GM12872 (cell line): Measurements from ENCODE around the gene NFATC4.

Experiments
- TF ChIP-seq, protein P1 (sequence below): IDR thresholded peaks from 3 replicates; pipeline ENCODE4 v1.5.1; 2011; ENCODE audit warnings: low read depth, mild to moderate bottlenecking, low read length, moderate library complexity; ENCODE audit not compliant: insufficient read depth

NFATC4 gene

DNA sequence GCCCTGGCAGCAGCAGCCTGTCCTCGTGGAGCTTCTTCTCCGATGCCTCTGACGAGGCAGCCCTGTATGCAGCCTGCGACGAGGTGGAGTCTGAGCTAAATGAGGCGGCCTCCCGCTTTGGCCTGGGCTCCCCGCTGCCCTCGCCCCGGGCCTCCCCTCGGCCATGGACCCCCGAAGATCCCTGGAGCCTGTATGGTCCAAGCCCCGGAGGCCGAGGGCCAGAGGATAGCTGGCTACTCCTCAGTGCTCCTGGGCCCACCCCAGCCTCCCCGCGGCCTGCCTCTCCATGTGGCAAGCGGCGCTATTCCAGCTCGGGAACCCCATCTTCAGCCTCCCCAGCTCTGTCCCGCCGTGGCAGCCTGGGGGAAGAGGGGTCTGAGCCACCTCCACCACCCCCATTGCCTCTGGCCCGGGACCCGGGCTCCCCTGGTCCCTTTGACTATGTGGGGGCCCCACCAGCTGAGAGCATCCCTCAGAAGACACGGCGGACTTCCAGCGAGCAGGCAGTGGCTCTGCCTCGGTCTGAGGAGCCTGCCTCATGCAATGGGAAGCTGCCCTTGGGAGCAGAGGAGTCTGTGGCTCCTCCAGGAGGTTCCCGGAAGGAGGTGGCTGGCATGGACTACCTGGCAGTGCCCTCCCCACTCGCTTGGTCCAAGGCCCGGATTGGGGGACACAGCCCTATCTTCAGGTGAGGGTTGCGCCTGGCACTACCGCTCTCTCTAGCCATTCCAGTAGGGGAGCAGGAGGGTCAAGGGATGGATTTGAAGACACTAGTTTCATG is 2.1 kb downstream of the NFATC4 start:
- TF ChIP-seq, protein P1, sequence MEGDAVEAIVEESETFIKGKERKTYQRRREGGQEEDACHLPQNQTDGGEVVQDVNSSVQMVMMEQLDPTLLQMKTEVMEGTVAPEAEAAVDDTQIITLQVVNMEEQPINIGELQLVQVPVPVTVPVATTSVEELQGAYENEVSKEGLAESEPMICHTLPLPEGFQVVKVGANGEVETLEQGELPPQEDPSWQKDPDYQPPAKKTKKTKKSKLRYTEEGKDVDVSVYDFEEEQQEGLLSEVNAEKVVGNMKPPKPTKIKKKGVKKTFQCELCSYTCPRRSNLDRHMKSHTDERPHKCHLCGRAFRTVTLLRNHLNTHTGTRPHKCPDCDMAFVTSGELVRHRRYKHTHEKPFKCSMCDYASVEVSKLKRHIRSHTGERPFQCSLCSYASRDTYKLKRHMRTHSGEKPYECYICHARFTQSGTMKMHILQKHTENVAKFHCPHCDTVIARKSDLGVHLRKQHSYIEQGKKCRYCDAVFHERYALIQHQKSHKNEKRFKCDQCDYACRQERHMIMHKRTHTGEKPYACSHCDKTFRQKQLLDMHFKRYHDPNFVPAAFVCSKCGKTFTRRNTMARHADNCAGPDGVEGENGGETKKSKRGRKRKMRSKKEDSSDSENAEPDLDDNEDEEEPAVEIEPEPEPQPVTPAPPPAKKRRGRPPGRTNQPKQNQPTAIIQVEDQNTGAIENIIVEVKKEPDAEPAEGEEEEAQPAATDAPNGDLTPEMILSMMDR, result no peak

DNA sequence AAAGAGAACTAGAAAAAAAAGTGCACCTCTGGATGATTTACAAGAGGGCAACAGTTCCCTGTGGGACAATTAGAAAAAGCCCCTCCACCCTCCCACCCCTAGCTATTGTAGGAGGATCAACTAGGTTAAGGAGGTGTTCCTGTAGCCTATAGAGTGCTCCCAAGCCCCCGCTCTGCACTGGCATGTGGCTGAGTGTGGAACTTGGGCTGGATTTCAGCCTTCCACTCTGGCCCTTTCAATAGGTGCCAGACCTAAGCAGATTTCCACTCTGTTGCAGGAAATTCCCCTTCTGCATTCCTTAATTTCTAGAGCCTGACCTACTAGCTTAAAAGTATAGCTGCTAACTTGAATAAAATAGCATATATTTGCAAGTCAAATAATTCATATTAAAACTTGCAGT is 2.8 kb downstream of the NFATC4 start:
- TF ChIP-seq, protein P1, result no peak

DNA sequence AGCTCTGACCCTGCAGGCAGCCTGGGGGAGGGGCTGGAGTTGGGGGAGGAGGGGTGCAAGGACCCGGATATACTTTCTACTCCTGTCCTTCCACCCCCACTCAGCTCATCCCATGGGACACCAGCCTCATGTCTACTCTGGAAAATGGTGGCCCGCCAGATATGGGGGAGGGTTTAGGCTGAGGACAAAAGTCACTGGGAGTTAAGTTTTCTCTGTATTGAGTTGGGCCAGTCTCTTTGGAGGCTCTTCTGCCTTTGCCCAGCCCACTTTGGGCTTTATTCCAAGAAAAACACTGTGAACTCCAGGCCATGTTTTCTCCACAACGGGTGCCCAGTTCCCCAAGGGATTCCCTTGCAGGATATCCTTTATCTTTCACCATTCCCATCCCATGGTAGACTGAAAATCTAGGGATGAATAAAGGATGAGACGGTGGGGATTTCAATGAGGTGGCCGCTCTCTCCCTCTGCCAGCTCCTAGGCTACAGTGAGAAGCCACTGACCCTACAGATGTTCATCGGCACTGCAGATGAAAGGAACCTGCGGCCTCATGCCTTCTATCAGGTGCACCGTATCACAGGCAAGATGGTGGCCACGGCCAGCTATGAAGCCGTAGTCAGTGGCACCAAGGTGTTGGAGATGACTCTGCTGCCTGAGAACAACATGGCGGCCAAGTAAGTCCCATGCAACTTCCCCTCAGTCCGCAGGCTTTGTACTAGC is 4.9 kb downstream of the NFATC4 start:
- TF ChIP-seq, protein P1, result no peak

DNA sequence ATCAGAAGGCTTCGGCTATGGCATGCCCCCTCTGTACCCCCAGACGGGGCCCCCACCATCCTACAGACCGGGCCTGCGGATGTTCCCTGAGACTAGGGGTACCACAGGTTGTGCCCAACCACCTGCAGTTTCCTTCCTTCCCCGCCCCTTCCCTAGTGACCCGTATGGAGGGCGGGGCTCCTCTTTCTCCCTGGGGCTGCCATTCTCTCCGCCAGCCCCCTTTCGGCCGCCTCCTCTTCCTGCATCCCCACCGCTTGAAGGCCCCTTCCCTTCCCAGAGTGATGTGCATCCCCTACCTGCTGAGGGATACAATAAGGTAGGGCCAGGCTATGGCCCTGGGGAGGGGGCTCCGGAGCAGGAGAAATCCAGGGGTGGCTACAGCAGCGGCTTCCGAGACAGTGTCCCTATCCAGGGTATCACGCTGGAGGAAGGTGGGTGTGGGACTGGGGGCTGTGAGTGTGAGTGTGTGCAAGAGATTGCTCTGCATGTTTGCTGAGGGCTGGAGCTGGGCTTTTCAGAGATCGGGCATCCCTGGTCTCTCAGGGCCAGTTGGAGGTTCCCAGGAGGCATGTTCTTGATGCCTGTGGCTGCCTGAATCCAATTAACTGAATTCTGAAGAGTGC is 8.6 kb downstream of the NFATC4 start:
- TF ChIP-seq, protein P1, result no peak

DNA sequence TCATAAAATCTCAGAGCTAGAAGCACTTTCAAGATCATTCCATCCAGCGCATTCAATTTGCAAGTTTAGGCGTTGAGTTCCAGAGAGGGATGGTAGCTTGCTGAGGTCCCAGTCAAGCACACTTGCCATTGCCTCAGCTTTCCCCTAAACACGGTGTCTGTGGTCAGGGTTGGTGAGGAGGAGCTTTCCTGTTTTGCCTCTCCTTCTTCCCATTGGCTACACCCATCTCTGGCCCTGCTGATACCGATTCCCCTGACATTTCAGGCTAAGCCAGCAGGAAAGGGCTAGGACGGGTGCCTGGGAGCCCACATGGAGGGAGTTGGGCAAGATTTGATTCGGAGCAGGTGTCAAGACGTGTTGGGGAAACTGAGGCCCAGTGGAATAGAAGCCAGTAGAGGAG is 9.1 kb downstream of the NFATC4 start:
- TF ChIP-seq, protein P1, result no peak

DNA sequence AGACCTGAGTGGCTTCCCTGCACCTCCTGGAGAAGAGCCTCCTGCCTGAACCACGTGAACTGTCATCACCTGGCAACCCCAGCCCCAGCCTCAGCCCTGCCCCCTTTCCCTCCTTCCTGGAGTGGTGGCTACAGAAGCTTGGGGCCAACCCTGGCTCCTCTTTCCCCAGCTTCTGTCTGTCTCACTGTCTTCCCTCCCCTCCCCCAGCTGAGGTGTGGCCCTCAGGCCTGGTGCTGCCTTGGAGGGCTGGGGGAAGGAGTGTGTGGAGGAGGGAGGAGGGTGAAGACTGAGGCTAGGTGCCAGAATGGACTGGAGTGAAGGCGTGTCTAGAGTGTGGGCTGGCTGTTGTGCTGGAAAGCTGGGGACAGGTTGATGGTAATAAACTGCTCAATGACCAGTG is 9.7 kb downstream of the NFATC4 start:
- TF ChIP-seq, protein P1, result no peak

DNA sequence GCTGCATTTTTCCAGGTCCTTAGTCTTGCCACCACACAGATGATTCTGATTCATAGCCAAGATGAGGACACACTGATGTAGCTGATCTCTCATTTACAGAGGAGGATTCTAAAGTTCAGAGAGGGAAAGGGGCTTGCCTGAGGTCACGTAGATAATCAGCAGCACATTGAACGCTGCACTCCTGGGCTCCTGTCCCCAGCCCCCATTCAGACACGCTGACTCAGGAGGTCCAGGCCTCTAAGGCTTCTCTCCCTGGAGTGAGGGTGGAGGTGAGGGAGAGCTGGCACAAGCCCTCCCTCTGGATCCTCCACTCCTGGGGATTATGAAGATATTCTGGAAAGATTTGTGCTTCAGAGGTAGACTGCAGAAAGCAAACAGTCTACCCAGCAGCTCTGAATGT is 10.3 kb downstream of the NFATC4 start:
- TF ChIP-seq, protein P1, result no peak
